Tibial artery (tissue), 4 donors: Measurements from ENCODE around the gene BAZ1B.

ENCODE experiments used
- DNase-seq, 2 donors: peaks; one replicate each; pipeline ENCODE4 v3.0.0-alpha.2; 2019
- H3K27ac ChIP-seq, 2 donors: fragments of 200-600 bp; sonication (generic) in 1 of 2; 1 replicate in 1 of 2; 2 replicates in 1 of 2; pipeline ENCODE4 v1.5.1; 2018 to 2019; ENCODE audit warnings: mild to moderate bottlenecking in 1 of 2
- H3K27me3 ChIP-seq, 2 donors: fragments of 200-600 bp; sonication (generic) in 1 of 2; one replicate each; pipeline versions ENCODE4 v1.5.1 to v1.6.0; 2016 to 2019
- H3K36me3 ChIP-seq, 3 donors: fragments of 200-600 bp; sonication (generic) in 2 of 3; one replicate each; pipeline ENCODE4 v1.5.1; 2016 to 2019; ENCODE audit warnings: mild to moderate bottlenecking in 2 of 3
- H3K4me1 ChIP-seq, 4 donors: fragments of 200-600 bp; sonication (generic) in 2 of 4; 1 replicate in 3 of 4; 2 replicates in 1 of 4; pipeline ENCODE4 v1.5.1; 2016 to 2019
- H3K4me3 ChIP-seq, 2 donors: fragments of 200-600 bp; sonication (generic) in 1 of 2; 1 replicate in 1 of 2; 2 replicates in 1 of 2; pipeline ENCODE4 v1.5.1; 2018 to 2019; ENCODE audit warnings: mild to moderate bottlenecking in 2 of 2
- H3K9me3 ChIP-seq, 3 donors: fragments of 200-600 bp; sonication (generic) in 1 of 3; one replicate each; pipeline ENCODE4 v1.5.1; 2016 to 2019
- CTCF ChIP-seq, 2 experiments: fragments of 200-600 bp in 1 of 2; fragments of 450-650 bp in 1 of 2; IDR thresholded peaks; one replicate each; pipeline ENCODE4 v1.5.1; 2017 to 2019; ENCODE audit warnings: antibody characterized with exemption in 2 of 2, mild to moderate bottlenecking in 1 of 2, moderate library complexity in 1 of 2
- intact Hi-C: fragments of 100-400 bp; cut with DNase I; formaldehyde crosslinking; loops from one replicate; pipeline ENCODE4 v1.15.0; 2023; ENCODE audit warnings: low total_unique reads

The BAZ1B gene

GRCh38 chr7:73429215-73429614, 92.9 kb downstream of the BAZ1B start:
- no peak for DNase-seq
- intact Hi-C loops = no loop called here
- Histone ChIP-seq H3K4me1 (peaks cover 0 to 14% (median 10%) of the 10 kb centered on the region in 4 donors), H3K9me3 (peaks cover 0 to 4% (median 0%) of the 10 kb centered on the region in 3 donors), H3K27ac (no peak overlapping the region), H3K4me3 (no peak overlapping the region), H3K36me3 (no peaks in the 10 kb centered on the region), H3K27me3 (peaks cover 0 to 52% of the 10 kb centered on the region in 2 donors)
- no peak for TF ChIP-seq CTCF (IDR thresholded peaks at IDR 0.05)

- TF ChIP-seq CTCF (IDR thresholded peaks at IDR 0.05) = no peak
- no peak for DNase-seq
Observed at GRCh38 chr7:73427902-73428787, 93.9 kb downstream of the BAZ1B start.

GRCh38 chr7:73426016-73426415, 96.1 kb downstream of the BAZ1B start:
- Histone ChIP-seq H3K27ac (no peak overlapping the region), H3K36me3 (no peaks in the 10 kb centered on the region), H3K9me3 (no peaks in the 10 kb centered on the region), H3K4me1 (peaks cover 0 to 12% (median 6%) of the 10 kb centered on the region in 4 donors), H3K4me3 (no peak overlapping the region), H3K27me3 (peaks cover 0 to 24% of the 10 kb centered on the region in 2 donors)
- intact Hi-C loops = no loop called here
- TF ChIP-seq CTCF (IDR thresholded peaks at IDR 0.05) = no peak
- no peak for DNase-seq

More at GRCh38 chr7:73427902-73428787, 93.9 kb downstream of the BAZ1B start:
- Histone ChIP-seq H3K9me3 (no peaks in the 10 kb centered on the region), H3K27me3 (peaks cover 0 to 42% of the 10 kb centered on the region in 2 donors), H3K4me1 (peaks cover 0 to 12% (median 6%) of the 10 kb centered on the region in 4 donors), H3K27ac (no peak overlapping the region), H3K4me3 (no peak overlapping the region), H3K36me3 (no peaks in the 10 kb centered on the region)
- intact Hi-C loops = no loop called here

GRCh38 chr7:73425356-73425983, 96.6 kb downstream of the BAZ1B start:
- H3K27ac ChIP-seq = no peak overlapping the region
- H3K36me3 ChIP-seq = no peaks in the 10 kb centered on the region
- intact Hi-C loops = no loop called here
- H3K27me3 ChIP-seq = peaks cover 0 to 19% of the 10 kb centered on the region in 2 donors
- H3K4me3 ChIP-seq = no peak overlapping the region
- no peak for DNase-seq
- no peaks in the 10 kb centered on the region for H3K9me3 ChIP-seq
- no peak for TF ChIP-seq CTCF (IDR thresholded peaks at IDR 0.05)
- peaks cover 0 to 12% (median 6%) of the 10 kb centered on the region in 4 donors for H3K4me1 ChIP-seq

- peak overlapping the region in 1 of 2 donors; percentile 41 for H3K27ac ChIP-seq
- no peak for DNase-seq
- H3K27me3 ChIP-seq = peaks cover 0 to 12% of the 10 kb centered on the region in 2 donors
- intact Hi-C loops = no loop called here
- peaks cover 0 to 12% (median 6%) of the 10 kb centered on the region in 4 donors for H3K4me1 ChIP-seq
- no peak for TF ChIP-seq CTCF (IDR thresholded peaks at IDR 0.05)
- H3K36me3 ChIP-seq = no peaks in the 10 kb centered on the region
- no peaks in the 10 kb centered on the region for H3K9me3 ChIP-seq
- peak overlapping the region; percentile 43 to 50 for H3K4me3 ChIP-seq
Observed at GRCh38 chr7:73424489-73424885, 97.6 kb downstream of the BAZ1B start.
